Endothelial cell of hepatic sinusoid (primary cell): Measurements from ENCODE around the gene TENM4.

Source experiments
- in situ Hi-C: cut with HindIII; loops from 2 replicates; pipeline ENCODE4 v1.10.0; 2017; ENCODE audit warnings: low sequenced_read_pairs

Gene TENM4

GRCh38 chr11:78657968-78658839 is 782.6 kb downstream of the TENM4 start:
- in situ Hi-C loops, result no loop called here

GRCh38 chr11:78657441-78657840 is 783.4 kb downstream of the TENM4 start:
- in situ Hi-C loops, result no loop called here

- in situ Hi-C loops, result no loop called here
Observed at GRCh38 chr11:78656984-78657383, 783.8 kb downstream of the TENM4 start.

DNA sequence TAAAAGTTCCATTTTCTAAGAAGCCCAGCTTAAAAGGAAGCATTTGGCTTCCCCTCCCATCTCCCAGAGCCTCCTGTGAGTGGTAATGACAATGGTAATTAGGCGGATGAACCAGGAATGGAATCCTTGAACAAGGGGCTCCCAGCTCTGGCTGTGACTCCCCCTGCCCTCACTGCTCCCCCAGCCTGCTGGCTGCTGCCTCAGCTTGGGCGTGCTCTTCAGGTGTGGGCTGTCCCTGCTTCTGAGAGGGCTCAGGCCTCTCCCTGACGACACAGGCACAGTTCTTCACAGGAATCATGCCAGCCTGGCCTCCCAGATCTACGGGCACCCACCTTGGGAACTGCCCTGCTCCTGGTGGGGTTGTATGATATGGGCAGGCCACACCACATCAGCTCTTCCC is 784.5 kb downstream of the TENM4 start:
- in situ Hi-C loops, result no loop called here

- in situ Hi-C loops, result no loop called here
Observed at GRCh38 chr11:78655561-78655960, 785.3 kb downstream of the TENM4 start.

GRCh38 chr11:78654866-78655265 is 786.0 kb downstream of the TENM4 start:
- in situ Hi-C loops, result no loop called here

GRCh38 chr11:78654071-78654470 is 786.8 kb downstream of the TENM4 start:
- in situ Hi-C loops, result no loop called here

DNA sequence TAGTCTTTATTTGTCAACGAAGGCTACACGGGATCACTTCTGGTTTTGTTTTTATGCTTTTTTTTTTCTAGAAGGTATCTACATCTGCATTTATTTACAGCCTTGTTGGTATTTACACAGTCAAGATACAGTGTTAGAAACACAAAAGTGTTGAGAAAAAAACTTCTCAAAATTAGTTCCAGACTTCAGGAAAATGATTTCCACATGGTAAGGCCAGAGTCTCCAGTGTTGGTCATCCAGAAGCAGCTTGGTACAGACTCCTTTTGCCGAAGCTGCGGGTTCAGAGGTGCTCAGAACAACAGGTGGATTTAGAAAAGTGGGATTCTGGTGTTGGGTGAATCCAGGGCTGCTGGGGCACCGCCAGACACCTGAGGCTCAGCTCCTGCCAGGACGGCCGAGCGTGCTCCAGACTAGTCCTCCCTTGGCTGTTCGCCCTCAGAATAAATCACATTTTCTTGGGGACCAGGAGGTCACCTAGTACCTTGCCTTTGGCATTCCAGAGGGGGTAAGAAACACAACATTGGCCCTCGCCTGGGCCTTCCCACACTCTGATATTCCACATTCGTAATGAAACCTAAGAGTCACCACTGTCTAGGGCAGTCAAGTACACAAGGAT is 787.4 kb downstream of the TENM4 start:
- in situ Hi-C loops, result no loop called here

DNA sequence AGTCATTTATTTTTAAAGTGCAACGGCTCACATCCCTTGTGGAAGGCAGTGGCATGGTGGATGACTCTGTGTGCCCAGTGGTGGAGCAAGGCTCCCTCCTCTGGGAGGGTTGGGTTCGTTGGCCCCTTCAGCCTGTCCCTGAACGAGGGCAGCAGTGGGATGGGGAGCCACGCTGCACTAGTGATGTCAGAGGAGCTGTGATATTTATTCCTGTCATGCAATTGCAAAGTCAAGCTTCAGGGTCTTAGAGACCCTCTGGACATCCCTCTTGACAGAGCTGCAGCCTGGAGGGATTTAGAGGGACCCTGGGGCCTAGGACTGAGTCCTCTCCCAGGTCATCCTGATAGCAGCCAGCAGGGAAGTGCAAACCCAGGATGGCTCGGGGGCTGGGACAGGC is 788.0 kb downstream of the TENM4 start:
- in situ Hi-C loops, result no loop called here

GRCh38 chr11:78651923-78652842 is 788.6 kb downstream of the TENM4 start:
- in situ Hi-C loops, result no loop called here

DNA sequence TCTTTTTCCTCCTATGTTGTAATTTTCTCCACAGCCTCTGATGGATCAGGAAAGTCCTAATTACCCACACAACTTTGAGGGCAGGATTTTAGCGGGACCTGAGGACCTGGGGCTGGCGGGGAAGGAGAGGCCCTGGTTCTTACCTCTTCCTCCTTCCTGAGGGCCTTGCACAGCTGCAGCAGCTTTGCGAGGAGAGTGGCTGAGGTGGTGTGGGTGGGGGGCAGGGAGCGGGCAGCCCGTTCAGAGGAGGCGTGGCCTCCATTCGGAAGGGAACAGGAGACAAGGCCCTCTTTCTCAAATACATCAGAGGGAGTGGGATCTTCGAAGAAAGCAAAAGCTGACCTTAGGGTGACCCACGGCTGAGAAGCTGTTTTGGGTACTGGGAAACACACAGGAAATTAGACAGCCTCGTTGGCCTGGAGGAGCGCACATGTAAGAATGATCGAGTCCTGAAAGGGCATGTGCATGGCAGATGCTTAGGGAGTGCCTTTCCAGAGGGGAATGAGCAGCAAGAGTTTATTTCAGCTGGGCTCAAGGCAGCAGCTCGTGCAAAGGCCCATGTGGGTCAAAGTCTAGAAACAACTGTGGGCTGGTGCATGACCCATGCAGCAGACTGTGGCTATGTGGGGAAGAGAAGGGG is 789.6 kb downstream of the TENM4 start:
- in situ Hi-C loops, result no loop called here

DNA sequence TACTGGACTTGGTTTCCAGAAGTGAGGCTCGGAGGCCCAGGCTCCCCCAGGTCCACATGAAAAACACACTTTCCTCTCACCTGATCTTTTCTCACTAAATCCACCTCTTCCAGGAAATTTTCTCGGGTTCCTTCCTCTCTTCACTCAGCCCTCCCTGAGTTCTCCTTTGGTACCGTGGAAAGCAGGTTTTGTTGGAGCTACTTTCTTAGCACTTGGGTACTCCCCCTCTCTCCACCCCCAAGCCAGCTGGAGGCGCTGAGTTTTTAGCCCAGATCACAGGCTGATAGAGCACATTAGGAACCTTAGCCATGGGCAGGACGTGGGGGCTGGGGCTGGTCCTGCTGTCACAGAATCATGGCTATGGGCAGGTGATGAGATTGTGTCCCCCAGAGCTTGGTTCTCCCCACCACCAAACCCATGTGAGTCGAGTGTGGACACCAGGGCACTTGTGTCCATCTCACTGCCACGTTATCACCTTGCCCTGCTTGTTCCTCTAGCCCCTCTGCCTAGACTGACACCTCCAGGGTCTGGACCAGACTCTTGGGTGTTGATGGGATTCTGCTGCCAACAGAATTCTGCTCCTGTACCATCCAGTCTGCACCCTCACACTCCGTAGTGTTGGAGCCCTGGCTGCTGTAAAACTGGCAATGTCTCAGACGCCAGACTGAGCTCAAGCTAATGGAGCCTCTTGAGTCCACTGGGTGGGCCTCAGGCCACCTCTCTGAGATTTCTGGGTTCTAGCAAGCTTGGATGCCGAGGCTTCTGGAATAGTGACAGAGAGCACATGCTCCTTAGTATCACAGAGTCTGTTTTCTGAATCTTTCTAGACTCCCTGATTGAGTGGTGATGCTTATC is 791.2 kb downstream of the TENM4 start:
- in situ Hi-C loops, result no loop called here

GRCh38 chr11:78647986-78648875 is 792.6 kb downstream of the TENM4 start:
- in situ Hi-C loops, result no loop called here

GRCh38 chr11:78647266-78647915 is 793.4 kb downstream of the TENM4 start:
- in situ Hi-C loops, result no loop called here

- in situ Hi-C loops, result no loop called here
Observed at GRCh38 chr11:78646564-78647185, 794.2 kb downstream of the TENM4 start.

GRCh38 chr11:78645226-78646202 is 795.3 kb downstream of the TENM4 start:
- in situ Hi-C loops, result no loop called here

DNA sequence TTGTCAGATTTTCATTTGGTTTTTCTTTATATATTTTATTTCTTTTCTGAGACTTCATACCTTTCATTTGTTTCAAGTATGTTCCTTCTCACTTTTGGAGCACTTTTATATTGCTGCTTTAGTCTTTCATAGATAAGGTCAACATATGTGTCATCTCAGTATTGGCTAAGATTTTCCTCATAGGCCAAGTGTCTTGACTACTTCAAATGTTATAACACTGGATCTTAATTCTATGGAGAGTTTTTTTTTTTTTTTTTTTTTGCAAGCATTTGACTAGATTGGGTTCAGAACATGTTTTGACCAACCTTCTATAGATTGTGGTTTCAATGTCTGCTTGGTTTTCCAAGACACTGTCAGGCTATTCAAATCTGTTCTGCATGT is 797.2 kb downstream of the TENM4 start:
- in situ Hi-C loops, result no loop called here
